Stimulated activated CD8-positive, alpha-beta memory T cell treated with anti-CD3 and anti-CD28 coated beads, Interleukin-2, amount 100 ng/mL, for 48 hours (primary cell): ENCODE data around the gene COBL.
A peak's percentile ranks its signal among the peaks of the same experiment; 100 is the strongest.

Source experiments
- DNase-seq, 2 donors: peaks; one replicate each; pipeline ENCODE4 v3.0.0-alpha.2; 2020; ENCODE audit warnings: low read depth in 2 of 2

The COBL gene

DNA sequence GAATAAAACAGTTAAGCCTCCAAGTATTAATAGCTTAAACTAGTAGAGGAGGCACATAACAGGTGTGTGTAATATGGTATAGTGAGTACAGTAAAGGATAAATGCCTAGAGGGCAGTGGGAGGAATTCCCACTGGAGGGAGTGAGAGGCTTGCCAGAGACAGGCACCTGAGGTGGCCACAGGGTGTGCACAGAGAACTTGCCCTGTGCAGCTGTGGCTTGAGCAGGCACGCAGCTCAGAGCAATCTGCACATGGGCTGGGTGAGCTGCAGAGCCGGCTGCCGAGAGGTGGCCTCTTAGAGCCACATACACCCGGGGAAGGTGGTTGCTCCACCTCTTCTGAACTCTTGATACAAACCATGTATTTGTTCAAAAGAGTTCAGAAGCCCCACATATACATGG is 237.1 kb downstream of the COBL start:
- no peak for DNase-seq

DNA sequence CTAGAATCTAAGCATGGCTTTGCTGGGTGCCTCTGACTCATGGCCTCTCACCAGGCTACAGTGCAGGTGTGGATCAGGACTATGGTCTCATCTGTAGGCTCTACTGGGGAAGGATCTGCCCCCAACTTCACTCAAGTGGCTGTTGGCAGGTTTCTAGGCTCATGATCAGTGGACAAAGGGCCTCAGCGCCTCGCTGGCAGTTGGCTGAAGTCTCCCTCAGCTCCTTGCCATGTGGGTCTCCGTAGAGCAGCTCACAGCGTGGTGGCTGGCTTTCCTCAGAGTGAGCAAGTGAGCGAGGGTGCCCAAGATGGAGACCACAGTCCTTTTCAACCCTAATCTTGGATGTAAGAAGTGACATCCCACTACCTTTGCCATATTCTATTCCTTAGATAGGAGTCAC is 238.0 kb downstream of the COBL start:
- no peak for DNase-seq

DNA sequence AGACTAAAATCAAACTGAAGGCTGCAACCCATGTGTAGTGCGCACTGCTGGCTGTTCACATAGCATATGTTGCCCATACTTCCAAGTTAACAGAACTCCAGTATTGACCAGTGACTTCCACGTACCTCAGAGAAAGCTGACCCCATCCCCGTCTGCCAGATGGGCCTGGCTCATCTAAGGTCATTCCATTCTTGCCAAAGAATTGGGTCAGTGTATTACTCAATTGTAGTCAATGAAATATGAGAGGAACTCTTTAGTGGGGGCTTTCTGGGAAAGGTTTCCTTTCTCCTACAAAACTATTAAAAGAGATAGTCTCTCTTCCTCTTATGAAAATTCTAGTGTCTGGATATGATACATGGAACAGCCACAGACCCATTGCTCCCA is 238.6 kb downstream of the COBL start:
- no peak for DNase-seq

DNA sequence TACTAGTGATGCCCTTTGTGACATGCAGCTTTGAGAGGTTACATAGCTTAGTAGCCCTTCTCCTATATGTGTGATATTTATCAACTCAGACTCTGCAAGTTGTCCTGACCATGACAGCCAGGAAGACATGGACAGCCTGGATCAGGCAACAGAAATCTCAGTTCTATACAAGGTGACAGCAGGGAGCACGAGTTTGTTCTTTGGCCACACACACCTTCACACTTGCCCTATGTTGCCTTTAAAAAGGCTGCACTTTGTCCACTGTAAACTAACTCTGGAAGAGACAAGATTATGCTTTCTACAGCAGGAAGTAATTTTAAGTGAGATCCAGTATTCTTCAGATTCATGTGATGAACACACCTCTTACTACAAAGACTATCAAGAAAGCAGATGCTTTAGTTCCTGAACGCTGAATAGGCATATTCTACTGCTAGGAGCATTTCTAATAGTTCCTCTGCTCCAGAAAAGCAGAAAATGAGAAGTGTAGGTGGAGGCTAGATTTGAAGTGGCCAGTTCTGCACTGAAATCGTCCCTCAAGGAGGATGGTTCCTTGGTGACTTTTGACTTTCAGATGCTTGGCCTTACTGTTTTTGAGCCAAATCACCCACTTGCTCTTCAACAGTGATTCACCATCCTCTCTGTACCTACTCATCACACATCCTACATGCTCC is 239.2 kb downstream of the COBL start:
- DNase-seq: no peak

DNA sequence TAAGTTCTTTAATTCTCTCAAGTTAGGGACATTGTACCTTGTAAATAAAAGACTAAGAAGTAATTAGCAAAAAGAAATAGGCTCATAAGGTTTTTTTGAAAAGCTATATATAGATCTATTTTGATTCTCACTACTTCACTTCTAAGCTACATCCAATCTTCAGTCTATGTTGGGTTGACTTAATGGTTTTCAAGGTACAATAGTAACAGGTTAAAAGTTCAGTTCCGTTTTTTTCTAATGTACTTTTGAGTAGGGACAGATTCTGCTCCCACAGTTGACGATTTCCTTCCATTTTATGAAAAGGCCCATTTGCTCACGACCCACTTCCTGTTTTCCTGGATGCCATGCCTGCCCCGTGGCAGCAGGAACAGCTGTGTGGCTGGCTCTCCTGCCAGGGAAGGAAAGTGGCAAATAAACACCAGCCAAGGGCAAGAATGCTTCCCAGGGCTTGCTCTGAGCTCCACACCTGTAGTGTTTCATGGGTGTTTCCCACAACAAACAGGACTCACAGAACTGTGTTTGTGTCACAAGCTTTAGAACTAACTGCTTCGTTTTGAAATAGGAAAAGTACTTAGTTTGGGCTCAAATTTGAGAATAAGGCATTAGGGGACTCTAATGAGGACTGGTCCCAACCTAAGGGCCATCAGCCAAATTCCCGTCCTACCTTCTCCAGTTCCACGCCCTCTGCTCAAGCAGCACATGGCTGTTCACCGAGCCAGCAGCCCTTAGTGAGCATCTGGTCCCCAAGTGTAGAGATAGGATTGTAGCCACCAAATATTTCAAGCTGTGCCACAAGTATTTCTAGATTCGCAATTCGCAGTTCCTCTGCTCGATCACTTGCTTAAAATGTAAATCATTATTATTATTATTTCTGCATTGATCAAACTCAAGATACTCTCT is 240.7 kb downstream of the COBL start:
- DNase-seq: no peak

DNA sequence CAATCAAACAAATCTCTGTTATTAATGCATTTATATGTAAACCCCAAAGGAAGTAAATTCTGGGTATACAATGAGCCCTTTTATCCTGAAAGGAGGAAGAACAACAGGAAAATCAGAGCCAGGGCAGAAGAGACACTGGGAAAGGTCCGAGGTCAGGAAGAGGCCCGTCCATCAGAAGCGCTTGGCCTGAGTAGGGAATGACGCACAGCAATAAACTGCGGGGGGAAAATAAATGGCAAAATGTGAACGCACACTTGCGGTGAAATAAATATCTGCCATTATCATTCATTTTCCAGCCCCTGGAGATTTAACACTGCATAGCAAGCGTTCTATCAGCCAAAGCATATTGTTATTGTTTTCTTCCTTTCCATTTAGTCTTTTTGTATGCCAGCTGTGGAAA is 243.4 kb downstream of the COBL start:
- DNase-seq: no peak

DNA sequence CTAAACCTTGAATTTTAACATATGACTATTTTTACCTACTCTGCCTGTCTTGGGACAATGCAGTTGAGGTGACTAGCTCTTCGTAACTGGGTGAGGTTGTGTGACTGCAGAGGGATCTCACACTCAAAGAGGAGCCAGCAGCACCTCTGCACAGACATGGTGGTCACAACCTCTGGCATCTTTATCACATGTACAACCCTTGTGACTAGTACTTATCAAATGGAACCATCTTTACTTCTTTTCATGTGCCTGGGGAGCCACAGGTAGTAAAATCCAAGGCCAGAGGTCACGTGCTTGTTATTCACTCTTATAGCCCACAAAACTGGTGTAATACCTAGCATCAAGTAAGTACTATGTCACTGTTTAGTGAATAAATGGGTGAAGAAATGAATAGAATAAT is 244.3 kb downstream of the COBL start:
- DNase-seq: no peak

DNA sequence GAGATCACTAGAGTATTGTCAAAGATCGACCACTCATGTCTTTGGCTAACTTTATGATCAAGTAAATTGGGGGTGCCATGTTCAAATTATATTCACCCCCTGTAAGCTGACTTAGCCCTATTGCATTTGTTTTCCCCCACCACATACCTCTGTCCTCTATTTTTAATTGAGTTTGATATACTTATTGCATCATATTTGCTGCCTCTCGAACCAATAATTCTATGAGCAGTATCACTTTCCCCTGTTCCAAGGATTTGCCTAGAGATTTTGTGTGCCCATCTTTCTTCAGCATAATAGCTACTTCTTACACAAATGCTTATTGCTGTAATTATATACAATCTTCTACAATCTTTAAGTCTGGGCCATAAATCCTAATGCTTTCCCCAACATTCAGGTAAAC is 245.2 kb downstream of the COBL start:
- DNase-seq: no peak

DNA sequence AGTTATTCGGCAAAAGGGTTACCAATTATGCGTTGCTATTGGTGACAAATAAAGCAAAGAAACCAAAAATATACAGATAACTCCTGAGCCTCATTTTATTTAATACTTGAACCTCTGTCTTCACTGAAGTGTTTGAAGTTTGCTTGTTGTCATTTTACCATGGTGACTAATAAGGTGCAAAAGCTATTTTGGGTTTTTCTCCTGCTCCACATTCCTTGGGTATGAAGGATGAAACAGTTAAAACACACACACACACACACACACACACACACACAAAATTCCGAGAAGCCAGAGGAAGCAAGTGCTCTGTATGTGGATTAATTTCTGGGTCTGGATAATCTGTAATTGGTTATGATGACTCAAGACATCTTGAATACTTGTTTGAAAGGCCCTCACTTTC is 246.5 kb downstream of the COBL start:
- no peak for DNase-seq

DNA sequence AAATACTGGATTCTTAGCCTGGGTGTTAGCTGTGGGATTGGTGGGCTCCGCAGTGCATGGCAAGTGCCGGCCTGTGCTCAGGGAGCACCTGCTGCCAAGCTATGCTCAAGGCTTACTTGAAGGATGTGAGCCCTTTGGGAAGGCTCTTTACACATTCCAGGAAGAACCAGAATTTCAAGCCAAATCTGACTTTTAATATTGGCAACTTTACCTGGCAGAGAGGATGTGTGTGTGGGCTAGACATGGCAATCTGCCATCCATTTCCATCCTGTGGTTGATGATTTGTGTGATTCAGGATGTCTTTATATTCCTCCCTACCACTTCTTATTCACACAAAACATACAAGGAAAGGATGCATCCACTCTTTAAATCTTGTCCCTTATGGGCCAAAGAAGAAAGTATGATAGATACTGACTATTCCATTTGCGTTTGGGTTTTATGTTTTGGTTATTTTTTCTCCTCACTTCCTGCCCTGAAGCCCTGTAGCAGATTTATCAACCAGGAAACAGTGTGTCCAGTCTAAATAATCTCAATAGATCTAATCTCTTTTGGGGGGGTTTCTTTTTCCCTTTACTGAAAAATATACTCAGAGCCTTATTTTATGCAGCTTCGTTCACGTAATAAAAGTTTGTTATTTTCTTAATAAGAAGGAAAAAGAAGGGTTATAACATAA is 247.1 kb downstream of the COBL start:
- no peak for DNase-seq

DNA sequence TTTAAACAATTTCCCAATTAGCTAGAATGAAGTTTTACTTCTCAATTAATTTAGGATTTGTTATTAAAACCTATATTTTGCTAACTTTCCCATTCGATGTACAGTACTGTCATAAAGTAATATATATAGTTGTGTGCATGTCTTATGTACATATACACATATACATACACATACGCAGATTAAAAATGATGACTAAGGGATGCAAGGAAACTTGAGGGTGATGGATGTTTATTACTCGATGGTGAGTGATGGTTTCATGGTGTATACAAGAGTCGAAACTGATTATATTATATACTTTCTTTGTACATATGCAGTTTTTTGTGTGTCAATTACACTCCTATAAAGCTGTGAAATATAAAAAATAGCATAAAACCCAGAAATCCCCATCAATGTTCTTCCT is 248.2 kb downstream of the COBL start:
- DNase-seq: no peak

DNA sequence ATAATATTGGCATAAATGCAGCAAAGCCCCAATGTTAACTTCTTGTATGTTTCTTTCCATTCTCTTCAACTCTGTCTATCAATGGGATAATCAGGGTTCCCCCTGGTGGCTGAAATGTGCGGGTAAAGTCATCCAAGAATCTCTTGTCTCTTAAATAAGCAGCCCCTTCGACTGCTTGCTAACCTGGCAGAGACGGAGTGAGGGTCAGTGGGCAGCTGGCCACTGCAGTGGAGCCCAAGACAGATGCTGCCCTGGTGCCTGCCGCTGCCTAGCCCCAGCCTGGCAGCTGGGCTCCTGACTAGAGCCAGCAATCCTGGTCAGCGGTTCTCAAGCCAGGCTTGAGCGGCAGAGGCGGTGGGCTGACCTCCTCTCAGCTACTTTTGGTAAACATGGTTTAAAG is 248.9 kb downstream of the COBL start:
- DNase-seq: peak; percentile 14 to 20

DNA sequence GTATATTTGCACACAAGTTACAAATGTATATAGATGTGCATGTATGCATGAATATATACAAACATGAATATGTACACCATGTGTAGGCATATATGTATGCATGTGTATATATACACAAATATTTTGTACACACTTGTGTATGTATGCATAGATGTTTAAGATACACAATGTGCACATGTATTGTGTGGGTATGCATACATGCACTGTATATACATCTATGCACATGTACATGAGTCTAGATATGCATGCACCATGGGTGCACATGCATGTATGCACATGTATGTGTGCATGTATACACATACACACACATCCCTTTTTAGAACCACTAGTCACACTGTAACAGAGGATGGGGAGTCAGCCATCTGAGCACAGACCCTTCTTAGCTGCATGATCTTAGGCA is 249.4 kb downstream of the COBL start:
- no peak for DNase-seq

DNA sequence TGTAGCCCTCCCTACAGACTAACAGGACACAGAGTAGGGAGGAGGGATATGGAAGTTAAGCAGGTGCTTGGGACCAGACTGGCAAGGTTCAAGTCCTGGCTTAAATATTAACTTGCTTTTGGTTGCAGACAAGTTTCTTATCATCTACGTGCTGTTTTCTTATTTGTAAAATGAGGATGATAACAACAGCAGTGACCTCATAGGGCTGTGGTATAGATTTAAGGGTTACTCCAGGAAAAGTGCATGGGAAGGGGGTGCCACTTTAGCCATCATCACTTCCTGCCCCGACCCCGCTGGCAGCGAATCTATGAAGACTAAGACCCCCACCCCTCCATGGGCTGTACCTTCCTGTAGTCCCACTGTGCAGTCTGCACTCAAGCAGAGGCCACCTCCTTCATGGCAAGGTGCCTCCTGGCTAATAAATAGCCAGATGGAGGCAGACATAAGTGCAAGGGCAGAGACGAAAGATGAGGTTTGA is 250.2 kb downstream of the COBL start:
- no peak for DNase-seq

DNA sequence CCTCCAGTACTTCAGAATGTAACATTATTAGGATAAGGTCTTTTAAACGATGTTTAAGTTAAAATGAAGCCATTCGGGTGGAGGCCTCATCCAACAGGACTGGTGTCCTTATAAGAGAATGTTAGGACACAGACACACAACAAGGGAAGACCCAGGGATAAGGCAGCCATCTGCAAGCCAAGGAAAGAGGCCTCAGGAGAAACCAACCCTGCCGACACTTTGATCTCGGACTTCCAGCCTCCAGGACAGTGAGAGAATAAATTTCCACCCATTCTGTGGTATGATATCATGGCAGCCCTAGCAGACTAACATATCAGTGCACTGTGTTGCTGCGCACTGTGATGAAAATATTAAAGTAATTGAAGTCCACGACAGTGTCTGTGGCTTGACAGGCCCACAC is 250.8 kb downstream of the COBL start:
- no peak for DNase-seq

DNA sequence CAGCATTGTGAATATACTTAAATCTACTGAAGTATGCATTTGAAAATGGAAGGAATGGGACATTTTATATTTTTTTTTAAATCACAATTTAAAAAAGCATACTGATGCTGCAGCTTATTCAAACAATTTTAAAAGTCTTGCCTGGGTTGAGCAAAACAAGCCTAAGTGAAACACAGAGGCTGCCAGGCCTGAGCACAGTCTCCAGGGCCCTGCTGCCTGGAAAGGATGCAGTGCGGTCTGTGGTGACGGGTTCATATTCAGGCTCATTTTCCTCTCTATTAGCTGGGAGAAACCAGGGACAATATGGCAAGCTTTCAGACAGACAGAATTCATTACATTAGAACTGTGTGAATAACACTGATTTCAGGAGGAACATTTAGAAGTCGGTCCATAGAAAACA is 251.9 kb downstream of the COBL start:
- no peak for DNase-seq

DNA sequence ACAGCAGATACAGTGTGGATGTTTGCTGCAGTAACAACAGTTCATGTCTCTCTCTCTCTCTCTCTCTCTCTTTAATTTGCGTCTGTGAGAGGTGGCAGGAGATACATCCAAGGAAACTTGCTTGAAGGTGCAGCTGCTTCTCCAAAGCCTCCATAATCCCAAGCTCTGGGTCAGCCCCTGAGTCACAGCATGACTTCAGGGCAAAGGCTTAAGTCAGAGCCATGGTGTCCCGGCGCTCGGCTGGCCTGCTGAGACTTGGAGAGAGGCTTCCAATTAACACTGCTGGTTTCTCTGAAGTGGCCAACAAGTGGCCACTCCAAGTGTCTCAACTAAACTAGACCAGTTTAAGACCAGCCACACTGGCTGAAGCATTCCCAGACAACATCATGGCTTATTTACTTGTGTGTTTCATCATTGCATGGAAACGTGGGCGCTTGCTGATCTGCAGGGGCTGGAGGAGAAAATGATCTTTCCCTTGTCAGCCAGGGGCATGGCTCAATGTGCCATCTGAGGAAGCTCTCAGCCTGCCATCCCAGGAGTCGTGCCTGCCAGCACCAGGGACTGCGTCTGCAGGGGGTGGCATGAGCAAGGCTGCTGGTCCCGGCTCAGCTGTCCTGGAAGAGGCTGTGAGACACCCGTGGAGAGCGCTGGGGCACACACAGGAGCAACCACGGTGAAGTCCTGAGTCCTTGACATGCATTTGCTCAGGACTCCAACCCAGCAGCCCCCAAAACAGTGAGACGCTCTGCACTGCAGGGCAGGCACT is 254.2 kb downstream of the COBL start:
- DNase-seq: no peak

DNA sequence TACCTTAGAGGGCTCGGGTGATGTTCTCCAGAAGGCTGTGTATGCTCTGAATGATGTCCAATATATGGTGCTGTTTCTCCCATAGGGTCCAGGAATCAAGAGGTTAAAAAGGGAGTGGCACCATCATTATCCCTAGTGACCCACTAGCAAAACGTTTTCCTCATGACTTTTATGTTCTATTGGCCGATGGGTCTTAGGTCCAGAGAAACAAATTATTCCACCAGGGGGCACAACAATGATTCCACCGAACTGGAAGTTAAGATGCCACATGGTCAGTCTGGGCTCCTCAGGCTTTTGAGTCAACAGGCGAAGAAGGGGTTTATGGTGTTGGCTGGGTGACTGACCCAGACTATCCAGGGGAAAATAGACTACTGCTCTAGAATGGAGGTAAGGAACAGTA is 256.1 kb downstream of the COBL start:
- DNase-seq: no peak

DNA sequence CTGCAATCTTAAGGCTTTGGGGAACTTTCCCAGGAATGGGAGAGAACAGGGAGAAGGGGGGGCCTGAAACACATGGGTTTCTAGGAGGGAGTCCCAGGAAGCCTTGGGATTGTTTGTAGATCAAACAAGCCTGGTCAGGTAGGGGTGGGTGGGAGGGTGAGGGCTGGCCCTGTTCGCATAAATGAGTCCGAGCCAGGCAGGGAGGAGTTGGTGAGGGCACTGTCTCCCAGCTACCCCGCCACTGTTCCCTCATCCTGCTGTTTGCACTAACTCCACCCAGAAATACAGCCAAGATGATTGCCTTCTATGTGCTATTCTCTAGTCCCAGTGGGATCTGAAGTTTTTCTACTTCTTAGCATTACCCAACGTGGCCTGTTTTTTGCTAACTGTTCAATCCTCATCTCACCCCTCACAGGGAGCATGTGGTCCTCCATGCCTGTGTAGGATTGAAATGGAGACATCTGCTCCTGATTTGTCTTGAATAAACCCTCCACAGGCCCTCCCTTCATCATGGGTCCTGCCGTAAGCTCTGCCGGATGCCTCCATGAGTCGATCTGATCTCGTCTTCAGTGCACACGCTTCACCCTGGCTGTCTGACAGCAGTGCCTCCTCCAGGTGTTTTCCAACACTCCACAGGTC is 257.0 kb downstream of the COBL start:
- no peak for DNase-seq

DNA sequence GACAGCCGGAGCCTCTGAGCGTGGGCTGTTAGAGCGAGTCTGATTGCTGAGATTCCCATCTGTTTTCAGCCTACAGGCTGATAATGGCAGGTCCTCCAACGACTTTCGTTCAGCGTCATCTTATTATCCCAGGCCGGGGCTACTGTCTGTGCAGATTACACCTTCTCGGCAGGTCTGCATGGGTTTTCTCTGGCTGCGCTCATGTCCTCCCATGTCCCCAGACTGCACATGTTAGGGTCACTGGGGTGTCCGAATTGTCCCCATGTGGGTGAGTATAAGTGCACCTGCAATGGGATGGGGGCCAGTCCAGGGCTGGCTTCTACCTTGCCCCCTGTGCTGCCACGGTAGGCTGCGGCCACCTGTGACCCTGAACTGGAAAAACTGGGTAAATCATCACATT is 257.8 kb downstream of the COBL start:
- no peak for DNase-seq

DNA sequence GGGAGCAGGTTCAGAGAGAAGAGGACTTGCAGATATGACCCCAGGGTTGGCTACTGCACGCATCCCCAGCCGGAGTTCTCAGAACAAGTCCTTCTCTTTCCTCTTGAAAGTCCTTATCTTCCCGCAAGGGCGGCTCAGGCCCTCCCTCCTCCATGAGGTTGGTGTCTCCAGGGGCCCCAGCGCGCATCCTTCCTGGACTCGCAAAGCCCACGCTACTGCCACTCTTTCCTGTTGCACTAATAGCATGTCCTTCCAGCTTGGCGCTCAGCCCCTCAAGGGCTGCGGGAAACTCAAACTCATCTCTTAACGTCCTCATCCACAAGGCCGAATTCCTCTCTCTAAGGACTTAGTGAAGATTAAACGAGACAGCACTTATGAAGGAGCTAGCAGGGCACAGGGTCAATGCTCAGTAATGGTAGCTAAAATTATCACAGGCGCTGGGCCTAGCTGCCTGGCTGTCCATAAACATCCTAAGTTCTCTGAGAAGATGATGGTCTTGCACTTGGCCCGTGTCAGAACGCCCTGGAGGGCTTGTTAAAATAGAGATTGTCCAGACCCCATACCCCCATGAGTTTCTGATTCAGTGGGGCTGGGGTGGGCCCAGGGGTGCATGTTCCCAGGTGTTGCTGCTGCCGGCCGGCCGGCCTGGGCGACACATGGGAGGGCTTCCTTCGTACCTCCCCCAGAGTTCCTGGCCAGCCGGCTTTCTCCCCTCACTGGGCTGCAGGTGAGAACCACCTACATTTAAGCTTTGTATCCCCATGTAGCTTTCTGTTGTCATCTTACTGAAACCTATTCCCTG is 261.4 kb downstream of the COBL start:
- no peak for DNase-seq
